ENCODE measurements around the gene EHD2.

- TF ChIP-seq BHLHE40 (IDR thresholded peaks at IDR 0.05; ENCODE audit: low read depth, low read length) (no peak), CTCF (conservative IDR thresholded peaks at IDR 0.05; ENCODE audit: low read depth, low read length) (no peak), RFX5 (IDR thresholded peaks at IDR 0.05; ENCODE audit: low read depth, low read length) (no peak), SMC3 (IDR thresholded peaks at IDR 0.05; ENCODE audit: low read depth, low read length) (no peak), POLR2A (IDR thresholded peaks at IDR 0.05; ENCODE audit: low read depth, low read length) (no peak), CEBPB (IDR thresholded peaks at IDR 0.05; ENCODE audit: low read depth, low read length) (no peak), NFE2L2 (IDR thresholded peaks at IDR 0.05; ENCODE audit: low read depth, low read length) (no peak), MAFK (IDR thresholded peaks at IDR 0.05; ENCODE audit: low read depth, low read length) (no peak), RCOR1 (IDR thresholded peaks at IDR 0.05; ENCODE audit: insufficient replicate concordance, low read length) (no peak), FOS (IDR thresholded peaks at IDR 0.05; ENCODE audit: low read depth, low read length) (no peak), CHD1 (IDR thresholded peaks at IDR 0.05; ENCODE audit: low read depth, low read length) (no peak), MAZ (IDR thresholded peaks at IDR 0.05; ENCODE audit: borderline replicate concordance, low read depth, low read length) (no peak), RAD21 (IDR thresholded peaks at IDR 0.05; ENCODE audit: low read length) (no peak)
Observed at GRCh38 chr19:47762615-47763308, 49.5 kb downstream of the EHD2 start.

Measured in IMR-90 (cell line).